NCI-H1417 treated with DMSO at 0.1 percent for 48 hours (cell line): ENCODE measurements around the gene SPEF1.
A peak's percentile ranks its signal among the peaks of the same experiment; 100 is the strongest.

Source experiments
- DNase-seq: peaks from one replicate; lab custom pipeline; 2025; lab: John Stamatoyannopoulos, UW

The SPEF1 gene

GRCh38 chr20:3787324-3788014 lies 6.2 kb upstream of the SPEF1 start:
- DNase-seq = no peak

GRCh38 chr20:3786665-3787323 lies 5.5 kb upstream of the SPEF1 start, which contains the start of gene CENPB:
TSS of gene CENPB (minus strand) at chr20:3786740. CDS start at chr20:3786483, 257 bp downstream.
- DNase-seq = peak; percentile 51

- DNase-seq = peak; percentile 6
Observed at GRCh38 chr20:3786126-3786484, 4.9 kb upstream of the SPEF1 start.

DNA sequence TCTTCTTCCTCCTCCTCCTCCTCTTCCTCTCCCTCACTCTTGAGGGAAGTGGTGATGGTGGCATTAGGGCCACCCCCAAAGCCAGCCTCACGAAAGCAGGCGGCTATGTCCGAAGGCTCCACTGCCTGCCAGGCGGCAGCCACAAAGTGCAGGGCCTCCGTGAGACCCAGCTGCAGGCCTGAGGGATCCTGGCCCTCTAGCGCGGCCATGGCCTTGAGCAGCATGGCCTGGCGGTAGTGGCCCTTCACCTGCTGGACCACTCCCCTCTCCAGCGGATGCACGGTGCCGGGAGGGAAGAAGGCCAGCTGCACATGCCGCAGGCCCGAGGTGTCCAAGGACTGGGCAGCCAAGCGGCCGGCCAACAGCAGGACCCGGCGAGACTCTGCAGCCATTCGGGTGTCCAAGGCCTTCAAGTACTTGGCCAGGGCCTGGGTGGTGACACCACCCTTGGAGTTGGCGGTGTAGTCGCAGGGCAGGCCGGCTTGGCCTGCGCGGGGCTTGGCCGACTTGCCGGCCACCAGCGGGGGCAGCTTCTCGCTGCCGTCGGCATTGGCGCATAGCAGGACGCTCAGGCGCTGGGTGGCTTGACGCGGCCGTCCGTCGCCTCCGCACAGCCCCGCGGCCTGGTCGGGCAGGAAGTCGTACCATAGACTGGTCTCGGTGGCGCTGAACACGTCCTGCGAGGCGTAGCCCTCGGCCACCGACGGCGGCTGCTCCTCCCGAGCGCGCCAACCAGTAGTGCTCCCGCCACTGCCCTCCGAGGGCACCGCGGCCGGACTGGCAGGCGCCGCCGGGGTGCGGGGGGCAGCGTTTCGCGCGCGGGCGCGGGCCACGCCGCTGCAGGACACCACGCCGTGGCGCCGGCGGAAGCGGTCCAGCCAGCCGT lies 4.2 kb upstream of the SPEF1 start:
- no peak for DNase-seq

- no peak for DNase-seq
Observed at GRCh38 chr20:3784863-3785239, 3.6 kb upstream of the SPEF1 start.

- DNase-seq = no peak
Observed at GRCh38 chr20:3784216-3784853, 3.1 kb upstream of the SPEF1 start.

- no peak for DNase-seq
Observed at GRCh38 chr20:3783511-3784195, 2.4 kb upstream of the SPEF1 start.

DNA sequence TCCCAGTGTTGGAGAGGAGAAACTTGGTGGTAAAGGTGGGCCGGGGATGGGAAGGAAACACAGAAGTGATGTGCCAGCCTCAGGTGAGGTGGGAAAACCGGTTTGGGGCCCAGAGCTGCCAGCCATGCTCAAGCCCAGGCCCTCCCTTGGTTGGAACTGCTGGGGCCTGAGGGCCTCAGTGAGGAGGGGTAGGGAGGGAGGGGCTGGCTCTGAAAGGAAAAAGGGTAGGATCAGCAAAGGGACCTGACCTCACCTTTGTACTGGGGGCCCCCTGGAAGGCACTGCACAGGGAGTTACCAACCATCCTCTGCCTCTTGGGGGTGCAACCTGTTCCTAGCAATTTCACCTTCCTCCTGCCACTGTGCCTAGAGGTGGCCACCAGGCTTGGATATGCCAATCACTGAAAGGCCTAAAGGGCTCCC lies 1.8 kb upstream of the SPEF1 start:
- no peak for DNase-seq

DNA sequence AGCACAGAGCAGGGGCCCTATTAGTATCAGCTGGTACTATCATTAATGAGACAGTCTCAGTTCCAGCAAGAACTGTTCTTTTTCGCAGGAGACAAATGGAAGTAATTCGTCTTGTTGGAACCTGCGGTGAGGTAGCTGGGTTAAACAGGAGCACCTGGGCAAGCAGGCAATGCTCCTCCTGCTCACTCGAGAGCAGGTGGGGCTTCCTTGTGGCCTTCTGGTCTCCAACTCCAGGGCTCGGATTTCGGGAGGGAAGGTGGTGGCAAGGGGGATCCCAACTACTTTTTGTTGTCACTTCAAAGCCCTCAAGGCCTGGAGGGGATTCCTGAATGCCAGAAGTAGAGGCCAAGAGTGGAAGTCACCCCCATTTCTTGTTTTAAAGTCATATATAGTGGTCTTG lies 1.3 kb upstream of the SPEF1 start:
- no peak for DNase-seq

- no peak for DNase-seq
Observed at GRCh38 chr20:3778976-3779375, 2.3 kb downstream of the SPEF1 start.

GRCh38 chr20:3777716-3778629 lies 3.3 kb downstream of the SPEF1 start:
- DNase-seq = no peak

- no peak for DNase-seq
Observed at GRCh38 chr20:3777381-3777715, 3.9 kb downstream of the SPEF1 start.

GRCh38 chr20:3775457-3776108 lies 5.7 kb downstream of the SPEF1 start:
- DNase-seq = no peak

DNA sequence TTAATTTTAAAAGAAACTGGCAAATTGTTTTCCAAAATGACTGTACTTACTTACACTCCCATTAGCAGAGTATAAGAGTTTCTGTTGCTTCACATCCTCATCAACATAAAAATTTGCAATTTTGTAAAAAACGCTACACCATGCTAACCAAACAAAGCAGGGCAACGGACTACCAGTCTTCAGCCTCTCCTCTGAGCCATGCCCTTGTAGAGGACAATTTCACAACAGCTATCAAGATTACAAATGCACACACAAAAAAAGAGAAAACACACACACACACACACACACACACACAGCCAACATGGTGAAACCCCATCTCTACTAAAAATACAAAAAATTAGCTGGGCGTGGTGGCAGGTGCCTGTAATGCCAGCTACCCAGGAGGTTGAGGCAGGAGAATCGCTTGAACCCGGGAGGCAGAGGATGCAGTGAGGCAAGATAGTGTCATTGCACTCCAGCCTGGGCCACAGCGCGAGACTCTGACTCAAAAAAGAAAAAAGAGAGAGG lies 9.6 kb downstream of the SPEF1 start:
- DNase-seq = no peak

- DNase-seq = peak; percentile 85
Observed at GRCh38 chr20:3768342-3769130, 12.7 kb downstream of the SPEF1 start.

DNA sequence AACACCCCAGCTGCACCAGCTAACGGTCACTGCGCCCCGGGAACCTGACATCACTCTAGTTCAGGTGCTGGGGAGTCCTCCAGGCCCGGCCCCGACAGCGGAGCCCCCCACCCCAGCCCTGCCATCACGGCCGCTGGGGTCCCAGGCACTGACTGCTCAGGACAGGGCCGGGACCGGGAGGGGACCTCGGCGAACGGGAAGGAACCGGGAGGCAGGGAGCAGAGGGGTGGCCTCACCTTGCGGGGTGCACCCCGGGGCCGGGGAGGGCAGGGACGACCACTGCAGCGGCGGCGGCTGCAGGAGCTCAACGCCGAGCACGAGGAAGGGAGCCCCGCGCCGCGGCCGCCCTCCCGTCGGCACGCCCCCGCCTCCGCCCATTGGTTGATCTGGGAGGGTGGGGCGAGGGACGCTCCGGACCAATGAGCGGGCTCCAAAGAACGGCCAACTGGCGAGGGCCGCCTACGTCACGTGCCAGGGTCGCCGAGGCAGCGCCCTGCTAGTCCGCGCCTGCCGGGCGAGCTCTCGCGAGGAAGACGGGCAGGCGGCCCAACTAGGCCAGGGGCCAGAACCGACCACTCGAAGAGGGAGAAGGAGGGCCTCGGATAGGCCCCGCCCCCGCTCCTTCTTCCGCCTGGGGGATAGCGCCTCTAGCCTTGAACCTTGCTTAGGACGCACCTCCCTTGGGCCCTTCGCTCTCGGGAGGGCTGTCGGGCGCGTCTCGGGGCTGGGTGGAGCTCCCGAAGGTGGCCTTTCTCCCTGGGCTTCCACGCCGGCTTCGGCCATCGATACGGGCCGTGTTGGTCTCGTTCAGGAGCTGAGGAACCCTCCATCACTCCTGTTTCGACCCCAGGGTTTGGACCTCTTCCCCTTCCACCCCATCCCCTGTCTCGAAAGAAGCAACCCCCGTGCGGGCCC lies 13.6 kb downstream of the SPEF1 start, which contains the start of gene ADISSP:
Gene ADISSP (minus strand): TSS at position 327 of the 915 bp plus-strand sequence. CDS start 7,653 bp downstream, outside the sequence.
- DNase-seq = peak; percentile 93

GRCh38 chr20:3767110-3767426 lies 14.2 kb downstream of the SPEF1 start:
- DNase-seq = no peak
